ENCODE results near the gene NRXN2.

The NRXN2 gene

GRCh38 chr11:64655941-64656601 is 66.9 kb downstream of the NRXN2 start:
- Histone ChIP-seq H3K4me1 (ENCODE audit: insufficient read depth, low read length, poor library complexity, severe bottlenecking) (peaks cover 28% of the 10 kb centered on the region), H3K4me2 (ENCODE audit: low read depth, low read length, poor library complexity, severe bottlenecking) (no peak overlapping the region), H3K9ac (ENCODE audit: low read depth, low read length, poor library complexity, severe bottlenecking) (no peak overlapping the region)

GRCh38 chr11:64654958-64655541 is 67.9 kb downstream of the NRXN2 start:
- no peaks in the 10 kb centered on the region for H3K36me3 ChIP-seq (ENCODE audit: insufficient read depth, low read length)
- H3K9ac ChIP-seq (ENCODE audit: low read depth, low read length, poor library complexity, severe bottlenecking) = no peak overlapping the region
- H3K27me3 ChIP-seq (ENCODE audit: insufficient read depth, low read length, poor library complexity, severe bottlenecking) = no peaks in the 10 kb centered on the region
- no peaks in the 10 kb centered on the region for H3K9me3 ChIP-seq (ENCODE audit: insufficient read depth, low read depth, low read length)
- no peaks in the 10 kb centered on the region for H4K20me1 ChIP-seq (ENCODE audit: insufficient read depth, low read length, poor library complexity, severe bottlenecking)
- H3K79me2 ChIP-seq (ENCODE audit: insufficient read depth, low read length) = no peaks in the 10 kb centered on the region
- H3F3A ChIP-seq (ENCODE audit: low read depth) = no peaks in the 10 kb centered on the region
- no peak overlapping the region for H2AFZ ChIP-seq (ENCODE audit: low read length)
- H3K4me2 ChIP-seq (ENCODE audit: low read depth, low read length, poor library complexity, severe bottlenecking) = no peak overlapping the region
- H3K4me3 ChIP-seq (ENCODE audit: low read length, poor library complexity, severe bottlenecking) = no peak overlapping the region
- TF ChIP-seq EZH2phosphoT487 (IDR thresholded peaks at IDR 0.05; ENCODE audit: borderline replicate concordance) (no peak), CTCF (conservative IDR thresholded peaks at IDR 0.05; ENCODE audit: low read length) (no peak)
- H3K9me2 ChIP-seq (replicated peaks; ENCODE audit: low read depth, low read length) = no peaks in the 10 kb centered on the region
- peaks cover 28% of the 10 kb centered on the region for H3K4me1 ChIP-seq (ENCODE audit: insufficient read depth, low read length, poor library complexity, severe bottlenecking)

More at GRCh38 chr11:64655941-64656601, 66.9 kb downstream of the NRXN2 start:
- TF ChIP-seq EZH2phosphoT487 (IDR thresholded peaks at IDR 0.05; ENCODE audit: borderline replicate concordance) = no peak
- no peak for TF ChIP-seq CTCF (conservative IDR thresholded peaks at IDR 0.05; ENCODE audit: low read length)
- H3K79me2 ChIP-seq (ENCODE audit: insufficient read depth, low read length) = no peaks in the 10 kb centered on the region
- H3K9me2 ChIP-seq (replicated peaks; ENCODE audit: low read depth, low read length) = no peaks in the 10 kb centered on the region
- no peaks in the 10 kb centered on the region for H3F3A ChIP-seq (ENCODE audit: low read depth)
- H3K9me3 ChIP-seq (ENCODE audit: insufficient read depth, low read depth, low read length) = no peaks in the 10 kb centered on the region
- no peak overlapping the region for H3K4me3 ChIP-seq (ENCODE audit: low read length, poor library complexity, severe bottlenecking)
- no peak overlapping the region for H2AFZ ChIP-seq (ENCODE audit: low read length)
- no peaks in the 10 kb centered on the region for H3K36me3 ChIP-seq (ENCODE audit: insufficient read depth, low read length)
- no peaks in the 10 kb centered on the region for H3K27me3 ChIP-seq (ENCODE audit: insufficient read depth, low read length, poor library complexity, severe bottlenecking)
- H4K20me1 ChIP-seq (ENCODE audit: insufficient read depth, low read length, poor library complexity, severe bottlenecking) = no peaks in the 10 kb centered on the region

- Histone ChIP-seq H3K9ac (ENCODE audit: low read depth, low read length, poor library complexity, severe bottlenecking) (no peak overlapping the region), H3K9me2 (replicated peaks; ENCODE audit: low read depth, low read length) (no peaks in the 10 kb centered on the region), H3K9me3 (ENCODE audit: insufficient read depth, low read depth, low read length) (no peaks in the 10 kb centered on the region), H3K4me3 (ENCODE audit: low read length, poor library complexity, severe bottlenecking) (no peak overlapping the region), H3K79me2 (ENCODE audit: insufficient read depth, low read length) (no peaks in the 10 kb centered on the region), H3K36me3 (ENCODE audit: insufficient read depth, low read length) (no peaks in the 10 kb centered on the region), H3F3A (ENCODE audit: low read depth) (no peaks in the 10 kb centered on the region), H3K27me3 (ENCODE audit: insufficient read depth, low read length, poor library complexity, severe bottlenecking) (no peaks in the 10 kb centered on the region), H3K4me1 (ENCODE audit: insufficient read depth, low read length, poor library complexity, severe bottlenecking) (peaks cover 28% of the 10 kb centered on the region), H2AFZ (ENCODE audit: low read length) (no peak overlapping the region), H3K4me2 (ENCODE audit: low read depth, low read length, poor library complexity, severe bottlenecking) (no peak overlapping the region), H4K20me1 (ENCODE audit: insufficient read depth, low read length, poor library complexity, severe bottlenecking) (no peaks in the 10 kb centered on the region)
- no peak for TF ChIP-seq EZH2phosphoT487 (IDR thresholded peaks at IDR 0.05; ENCODE audit: borderline replicate concordance)
- TF ChIP-seq CTCF (conservative IDR thresholded peaks at IDR 0.05; ENCODE audit: low read length) = no peak
Measured at GRCh38 chr11:64654439-64654838, 68.6 kb downstream of the NRXN2 start.

All from Loucy (cell line).